ENCODE results near the gene PARVG.

PARVG gene

DNA sequence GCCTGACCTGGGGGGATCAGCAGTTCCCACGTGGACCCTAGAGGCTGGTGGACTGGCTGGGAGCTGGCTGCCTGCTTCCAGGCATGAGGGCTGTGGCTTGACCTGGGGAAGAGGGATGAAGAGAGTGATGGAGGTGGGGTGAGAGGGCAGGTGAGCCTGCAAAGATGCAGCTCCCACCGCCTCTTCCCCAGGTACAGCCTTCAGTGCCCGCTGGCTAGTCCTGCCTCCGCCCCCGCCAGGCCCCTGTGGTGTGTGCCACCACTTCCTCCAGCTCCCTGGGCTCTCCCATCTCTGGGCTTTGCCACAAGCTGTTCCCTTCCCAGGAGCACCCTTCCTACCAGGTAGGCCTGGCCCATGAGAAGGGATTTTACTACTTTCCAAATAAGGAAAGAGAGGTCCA, 19.1 kb downstream of the PARVG start:
- no peak for DNase-seq

DNA sequence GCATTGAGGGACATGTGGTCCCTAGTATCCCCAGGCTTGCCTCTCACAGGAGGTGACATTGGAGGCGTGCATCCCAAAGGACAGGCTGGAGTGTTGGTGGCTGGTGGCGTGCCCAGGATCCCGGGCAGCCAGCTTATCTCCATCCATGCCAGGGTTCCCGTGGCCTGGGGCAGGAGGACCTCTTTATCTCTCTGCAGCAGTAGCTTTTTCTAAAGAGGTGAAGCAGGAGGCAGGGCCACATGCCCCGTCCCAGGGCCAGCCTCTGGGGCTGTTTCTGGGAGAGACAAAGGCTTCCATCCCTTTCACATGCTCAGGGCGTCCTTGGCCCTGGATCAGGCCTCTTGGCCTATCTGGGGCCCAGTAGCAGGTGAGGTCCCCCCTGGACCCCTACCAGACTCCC, 19.7 kb downstream of the PARVG start:
- no peak for DNase-seq

DNA sequence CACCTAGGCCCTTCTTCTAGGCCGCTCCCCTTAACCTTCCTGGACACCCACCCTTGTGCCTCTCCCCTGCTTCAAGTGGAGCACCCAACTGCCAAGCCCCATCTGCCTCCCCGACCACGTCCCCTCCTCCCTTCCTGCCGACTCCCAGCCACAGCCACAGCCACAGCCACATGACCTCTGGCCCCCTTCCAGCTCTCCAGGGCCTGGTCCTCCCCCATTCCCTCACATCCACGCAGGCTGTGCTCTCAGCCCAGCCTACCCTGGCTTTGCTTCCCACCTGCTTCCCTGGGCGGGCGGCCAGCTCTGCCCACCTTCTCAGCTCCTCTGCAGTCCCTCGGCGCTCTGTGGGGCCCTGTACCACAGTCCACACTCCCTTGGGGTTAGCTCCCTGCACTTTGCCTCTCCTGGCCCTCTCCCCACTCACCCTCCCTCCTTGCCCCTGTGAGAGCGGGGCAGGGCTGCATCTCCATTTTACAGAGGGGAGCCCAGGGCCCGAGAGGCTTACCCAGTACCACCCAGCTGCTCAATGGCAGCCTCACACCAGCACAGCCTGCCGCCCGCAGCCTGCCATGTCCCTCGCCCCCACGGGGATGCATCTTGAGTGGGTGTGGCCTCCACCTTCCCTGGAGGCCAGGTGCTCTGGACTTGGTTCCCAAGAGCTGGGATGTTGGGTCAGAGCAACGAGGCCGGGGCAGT, 20.3 kb downstream of the PARVG start:
- no peak for DNase-seq

DNA sequence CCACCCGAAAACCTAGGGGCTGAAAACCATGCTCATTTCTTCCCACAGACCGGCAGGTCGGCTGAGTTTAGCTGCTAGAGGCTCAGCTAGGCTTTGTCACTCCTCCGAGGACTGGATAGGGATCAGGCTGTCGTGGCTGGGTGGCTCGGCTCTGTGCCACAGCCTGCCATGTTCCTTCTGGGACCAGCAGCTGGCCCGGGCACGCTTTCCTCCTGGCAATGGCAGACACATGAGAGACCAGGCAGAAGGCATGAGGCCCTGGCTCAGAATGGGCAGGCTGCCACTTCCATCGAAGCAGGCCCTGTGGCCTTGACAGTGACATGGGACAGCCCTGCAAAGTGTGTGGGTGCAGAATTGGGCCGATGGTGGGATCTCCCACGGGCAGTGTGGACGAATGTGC, 20.9 kb downstream of the PARVG start:
- DNase-seq: no peak

DNA sequence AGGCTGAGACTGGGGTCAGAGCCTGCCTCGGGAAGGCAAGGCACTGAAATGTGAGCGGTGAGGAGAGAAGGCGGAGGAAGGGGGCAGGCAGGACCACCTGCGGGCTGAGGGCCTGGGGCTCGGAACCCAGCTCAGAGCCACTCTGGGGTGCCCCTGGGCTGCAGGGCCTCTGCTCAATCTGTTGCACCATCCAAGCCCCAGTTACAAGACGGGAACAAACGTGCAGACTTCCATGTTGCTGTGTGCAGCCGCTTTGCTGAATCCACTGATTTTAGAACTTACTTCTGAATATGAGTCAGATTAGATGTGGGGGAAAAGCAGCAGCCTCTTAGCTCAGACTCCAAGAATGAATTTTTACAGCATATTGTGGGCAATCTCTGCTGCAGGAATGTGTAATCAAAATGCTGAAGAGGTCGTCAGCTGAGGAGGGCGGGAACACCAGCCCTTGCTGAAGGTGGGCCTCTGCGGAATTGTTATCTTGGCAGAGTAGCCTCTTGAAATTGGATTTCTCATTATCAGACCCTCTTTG, 21.6 kb downstream of the PARVG start:
- DNase-seq: no peak

DNA sequence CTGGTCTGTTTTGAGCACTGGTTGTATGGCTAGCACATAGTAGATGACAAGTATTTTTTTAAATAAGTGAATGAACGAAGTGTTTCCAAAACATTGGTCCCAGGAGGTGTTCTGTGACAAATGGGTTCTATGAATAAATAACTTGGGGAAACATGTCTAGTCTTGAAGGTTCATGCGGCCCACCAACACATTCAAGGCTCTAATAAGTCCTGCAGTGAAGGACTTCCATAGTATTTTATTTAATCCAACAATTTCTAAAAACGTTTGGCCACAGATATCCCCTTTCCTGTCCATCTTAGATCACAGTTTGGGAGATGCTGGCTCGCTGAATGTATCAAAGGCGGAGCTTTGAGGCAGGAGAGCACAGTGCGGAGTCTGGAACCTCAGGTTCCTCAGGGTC, 22.5 kb downstream of the PARVG start:
- no peak for DNase-seq

DNA sequence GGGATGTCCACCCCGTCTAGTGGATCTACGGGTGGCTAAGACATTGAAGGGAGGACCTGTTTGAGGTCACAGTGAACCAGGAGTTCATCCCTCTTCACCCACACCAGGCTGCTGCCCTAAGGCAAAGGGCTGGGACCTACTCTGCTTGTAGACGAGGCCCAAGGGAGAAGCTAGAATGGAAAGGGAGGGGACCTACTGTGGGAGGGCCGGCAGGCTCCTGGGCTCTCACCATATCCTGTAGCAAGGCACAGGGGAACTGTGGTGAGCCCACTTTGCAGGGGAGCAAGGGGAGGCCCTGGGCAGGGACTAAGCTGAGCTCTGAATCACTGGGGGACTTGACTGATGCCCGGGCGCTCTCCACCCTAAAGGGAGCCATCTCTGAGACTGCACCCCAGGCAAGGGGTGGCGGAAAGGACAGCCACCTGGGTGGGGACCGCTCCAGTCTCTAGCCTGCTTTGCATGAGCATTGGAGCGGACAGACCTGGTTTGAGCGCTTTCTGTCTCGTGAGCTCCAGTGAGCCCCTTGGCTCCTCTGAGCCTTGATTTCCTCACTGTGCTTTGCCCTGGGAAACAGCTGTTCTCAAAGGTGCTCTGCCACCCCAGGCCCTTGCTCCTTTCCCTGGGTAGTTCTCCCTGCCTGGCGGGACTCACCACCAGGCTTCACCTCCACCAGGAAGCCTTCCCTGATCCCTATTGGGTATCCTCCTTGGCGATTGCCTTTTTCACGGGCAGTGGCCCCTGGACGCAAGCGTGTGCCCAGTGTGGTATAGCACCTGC, 24.2 kb downstream of the PARVG start:
- no peak for DNase-seq

DNA sequence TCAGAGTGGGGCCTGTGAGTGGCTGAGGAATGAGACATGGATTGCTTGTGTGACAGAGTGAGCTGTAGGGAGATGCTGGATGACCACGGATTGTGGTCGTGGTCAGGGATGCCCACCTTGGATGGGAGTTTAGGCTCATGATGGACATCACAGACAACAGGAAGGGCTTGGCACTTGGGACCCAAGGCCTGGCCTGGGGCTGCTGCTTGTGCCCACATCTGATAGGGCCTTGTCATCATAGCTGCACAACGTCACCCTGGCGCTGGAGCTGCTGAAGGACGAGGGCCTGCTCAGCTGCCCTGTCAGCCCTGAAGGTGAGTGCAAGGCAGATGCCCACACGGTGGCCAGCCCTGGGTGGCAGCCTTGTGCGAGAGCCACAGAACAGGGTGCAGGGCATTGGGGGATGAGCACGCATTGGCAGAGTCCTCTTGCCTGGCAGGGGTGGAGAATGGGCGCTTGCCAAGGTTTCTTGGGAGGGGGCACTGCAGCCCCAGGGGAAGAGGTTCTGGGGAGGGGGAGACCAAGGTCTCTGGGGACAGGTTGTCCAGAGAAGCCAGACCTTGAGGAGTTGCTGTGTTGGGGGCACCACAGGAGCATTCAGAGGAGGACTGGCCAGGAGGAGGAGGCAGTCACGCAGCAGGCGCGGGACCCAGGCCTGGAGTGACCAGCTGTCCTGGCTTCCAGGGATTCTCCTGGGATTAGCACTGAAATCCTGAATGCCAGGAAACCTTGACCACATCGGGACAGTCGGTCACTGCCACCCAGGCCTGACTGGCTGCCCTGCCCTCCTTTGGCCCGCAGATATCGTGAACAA, 25.0 kb downstream of the PARVG start:
- no peak for DNase-seq

DNA sequence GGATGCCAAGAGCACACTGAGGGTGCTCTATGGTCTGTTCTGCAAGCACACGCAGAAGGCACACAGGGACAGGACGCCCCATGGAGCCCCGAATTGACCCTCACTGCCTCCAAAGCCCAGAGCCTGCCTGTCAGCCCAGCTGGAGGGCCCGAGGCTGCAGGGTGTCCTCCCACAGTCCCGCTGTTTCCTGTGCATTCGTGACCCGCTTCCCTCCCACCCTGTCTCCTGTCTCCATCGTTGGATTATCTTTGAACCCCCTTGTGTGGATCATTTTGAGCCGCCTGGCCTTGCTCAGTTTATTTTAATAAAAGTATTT, 25.6 kb downstream of the PARVG start:
- no peak for DNase-seq

DNA sequence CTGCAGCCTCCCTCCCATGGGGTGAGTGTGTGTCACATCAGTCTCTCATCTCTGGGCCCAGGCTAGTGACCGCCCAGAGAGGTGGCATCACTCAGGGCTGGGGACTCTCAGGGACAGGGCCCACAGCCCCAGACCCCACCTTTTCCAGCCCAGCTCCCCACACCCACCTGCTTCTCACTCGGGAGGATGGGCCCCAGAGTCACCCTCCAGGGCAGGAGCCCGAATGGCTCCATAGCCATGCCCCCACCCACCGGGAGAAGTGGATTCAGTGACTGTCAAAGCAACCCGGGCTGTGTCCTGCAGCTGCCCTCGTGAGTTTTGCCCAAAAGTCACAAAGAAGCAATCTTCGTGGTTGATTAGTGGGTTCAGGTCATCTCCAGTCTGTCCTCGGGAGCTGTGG, 26.0 kb downstream of the PARVG start:
- DNase-seq: no peak

DNA sequence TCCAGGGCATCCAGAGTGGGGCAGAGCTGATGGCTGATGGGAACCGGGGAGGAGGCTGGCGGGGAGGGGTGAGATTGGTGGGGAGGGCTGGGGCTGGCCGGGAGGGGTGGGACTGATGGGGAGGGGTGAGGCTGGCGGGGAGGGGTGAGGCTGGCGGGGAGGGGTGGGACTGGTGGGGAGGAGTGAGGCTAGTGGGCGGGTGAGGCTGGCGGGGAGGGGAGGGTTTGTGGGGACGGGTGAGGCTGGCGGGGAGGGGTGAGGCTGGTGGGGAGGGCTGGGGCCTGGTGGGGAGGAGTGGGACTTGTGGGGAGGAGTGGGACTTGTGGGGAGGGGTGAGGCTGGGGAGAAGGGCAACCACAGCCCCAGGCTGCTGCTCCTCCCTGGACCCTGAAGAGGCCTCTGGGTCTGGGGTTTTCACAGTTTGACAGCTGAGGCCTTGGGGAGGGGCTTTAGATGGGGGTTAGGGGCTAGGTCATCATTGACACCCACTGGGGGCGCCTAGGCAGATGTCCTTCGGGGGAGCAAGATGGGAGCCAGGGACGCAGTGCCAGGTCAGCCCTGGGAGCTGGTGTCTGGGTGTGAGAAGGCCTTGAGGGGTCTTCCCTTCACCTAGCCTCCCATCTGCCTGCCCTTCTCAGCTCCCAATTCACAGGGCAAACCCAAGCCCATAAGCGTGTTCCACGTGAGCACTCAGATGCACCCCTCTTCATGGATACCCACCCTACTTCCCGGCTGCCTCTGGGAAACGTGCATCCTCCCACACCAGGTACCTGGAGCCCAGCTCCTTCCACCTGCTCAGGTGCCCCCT, 26.7 kb downstream of the PARVG start:
- no peak for DNase-seq

DNA sequence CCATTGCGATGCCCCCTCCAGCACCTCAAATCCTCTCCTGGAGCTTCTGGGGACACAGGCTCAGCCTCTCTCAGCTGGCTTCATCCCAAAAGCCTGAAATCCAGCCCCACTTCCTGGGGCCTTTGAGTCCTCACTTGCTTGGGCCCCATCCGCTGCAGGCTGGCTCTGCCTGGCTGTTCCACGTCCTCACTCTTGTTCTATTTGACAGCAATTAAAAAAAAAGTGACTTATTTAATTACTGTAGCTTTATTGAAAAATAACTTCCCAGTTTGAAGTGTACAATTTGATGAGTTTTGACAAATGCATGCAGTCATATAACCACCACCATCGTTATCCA, 27.2 kb downstream of the PARVG start:
- no peak for DNase-seq

DNA sequence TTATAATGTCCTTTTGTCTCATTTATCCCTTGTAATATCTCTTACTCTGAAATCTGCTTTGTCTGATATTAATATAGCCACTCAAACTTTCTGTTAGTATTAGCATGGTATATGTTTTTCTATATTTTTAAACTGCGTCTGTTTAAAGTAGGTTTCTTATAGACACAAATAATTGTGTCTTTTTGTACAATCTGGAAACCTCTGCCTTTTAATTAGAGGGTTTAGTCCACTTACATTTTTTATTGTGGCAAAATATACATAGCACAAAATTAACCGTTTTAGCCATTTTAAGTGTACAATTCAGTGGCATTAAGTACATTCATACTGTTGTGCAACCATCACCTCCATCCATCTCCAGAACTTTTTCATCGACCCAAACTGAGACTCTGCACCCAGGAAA, 28.6 kb downstream of the PARVG start:
- no peak for DNase-seq

DNA sequence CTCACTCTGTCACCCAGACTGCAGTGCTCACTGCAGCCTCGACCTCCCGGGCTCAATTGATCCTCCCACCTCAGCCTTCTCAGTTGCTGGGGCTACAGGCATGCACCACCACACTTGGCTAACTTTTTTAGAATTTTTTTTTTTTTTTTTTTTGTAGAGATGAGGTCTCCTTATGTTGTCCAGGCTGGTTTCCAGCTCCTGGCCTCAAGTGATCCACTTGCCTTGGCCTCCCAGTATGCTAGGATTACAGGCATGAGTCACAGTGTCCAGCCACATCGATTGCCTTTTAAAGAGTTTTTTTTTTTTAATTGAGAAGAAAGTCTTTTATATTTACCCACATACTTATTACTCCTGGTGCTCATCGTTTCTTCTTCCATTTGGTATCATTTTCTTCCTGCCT, 30.0 kb downstream of the PARVG start:
- no peak for DNase-seq

DNA sequence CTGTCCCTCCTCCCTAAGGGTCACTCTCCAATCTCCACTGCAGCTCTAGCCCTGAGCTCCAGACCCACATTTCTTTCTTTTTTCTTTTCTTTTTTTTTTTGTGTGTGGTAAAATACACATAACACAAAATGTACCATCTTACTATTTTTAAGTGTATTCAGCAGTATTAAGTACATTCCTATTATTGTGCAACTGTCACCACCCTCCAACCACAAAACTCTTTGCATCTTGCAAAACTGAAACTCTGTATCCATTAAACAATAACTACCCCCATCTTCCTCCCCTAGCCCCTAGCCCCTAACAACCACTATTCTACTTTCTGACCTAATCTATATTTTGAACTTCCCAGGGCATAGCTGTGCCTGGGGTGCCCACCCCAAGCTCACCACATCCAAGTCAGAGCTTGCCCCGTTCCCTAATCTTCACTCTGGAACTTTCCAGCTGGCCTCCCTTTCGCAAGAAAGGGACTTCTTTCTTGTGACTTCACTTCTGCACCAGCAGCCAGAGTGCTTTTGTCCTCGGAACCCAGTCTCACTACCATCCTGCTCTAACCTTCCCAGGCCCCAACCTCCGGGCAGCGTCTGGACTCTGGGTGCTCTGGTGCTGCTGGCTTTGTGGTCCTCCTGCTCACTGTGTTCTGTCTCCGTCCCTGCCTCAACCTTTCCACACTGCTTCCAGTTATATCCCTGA, 30.7 kb downstream of the PARVG start:
- DNase-seq: no peak

DNA sequence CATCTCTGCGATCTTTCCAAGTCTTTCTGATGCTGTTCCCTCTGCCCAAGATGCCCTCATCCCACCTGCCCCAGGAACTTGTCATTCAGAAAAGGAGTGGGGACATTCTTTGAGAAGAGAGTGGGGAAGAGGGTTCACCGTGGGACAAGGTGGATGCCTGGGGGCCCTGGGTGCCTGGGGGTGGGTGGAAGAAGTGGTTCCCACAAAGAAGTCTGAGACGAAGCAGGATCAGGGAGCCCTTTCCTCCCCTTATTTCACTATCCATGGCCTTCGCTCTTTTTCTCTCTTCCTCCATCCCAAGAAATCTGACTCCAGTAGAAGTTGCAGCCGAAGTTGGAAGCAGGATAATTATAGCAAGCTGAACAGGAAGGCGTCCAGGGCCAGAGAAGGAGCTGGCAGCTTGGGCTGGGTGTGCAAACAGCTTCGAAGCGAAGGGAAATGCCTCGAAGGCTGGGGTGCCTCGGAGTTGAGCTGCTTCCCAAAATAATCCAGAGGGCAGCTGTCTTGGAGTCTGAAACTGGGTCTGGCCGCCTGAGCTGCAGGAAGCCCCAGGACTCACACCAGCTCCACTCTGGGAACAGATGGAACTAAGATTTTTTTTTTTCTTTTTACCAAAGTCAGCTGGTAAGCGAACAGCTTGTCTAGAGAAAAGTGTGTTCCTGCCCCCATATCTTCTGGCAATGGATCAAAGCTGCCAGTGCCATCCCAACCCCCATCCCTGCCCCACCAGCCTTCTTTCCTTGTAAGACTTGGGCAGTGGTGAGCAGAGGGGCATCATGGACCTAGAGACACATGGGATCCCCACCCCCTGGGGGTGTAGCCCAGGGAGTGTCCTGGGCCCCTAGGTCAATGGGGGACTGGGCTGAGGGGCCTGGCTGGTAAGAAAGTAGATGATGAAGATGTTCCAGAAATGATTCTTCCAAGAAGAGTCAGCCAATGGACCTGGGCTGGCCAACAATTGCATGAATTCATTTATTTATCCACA, 31.5 kb downstream of the PARVG start:
- DNase-seq: peak in 1 of 2 donors; percentile 34

DNA sequence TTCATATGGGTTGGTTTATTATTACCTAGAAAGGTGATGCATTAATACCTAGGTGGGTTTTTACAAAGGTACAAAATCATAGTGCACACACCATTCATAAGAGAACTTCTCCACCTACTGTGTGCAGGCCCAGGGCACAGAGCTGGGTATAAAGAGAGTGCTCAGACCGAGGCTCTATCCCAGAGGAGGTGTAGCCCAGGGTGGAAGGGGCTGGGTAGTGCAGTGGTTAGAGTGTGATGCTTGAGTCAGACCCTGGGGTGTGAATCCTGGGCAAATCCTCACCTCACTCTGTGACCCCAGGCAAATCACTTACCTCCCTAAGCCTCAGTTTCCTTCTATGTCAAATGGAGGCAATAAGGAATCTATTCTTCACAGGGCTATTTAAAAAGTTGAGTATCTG, 32.2 kb downstream of the PARVG start:
- no peak for DNase-seq

DNA sequence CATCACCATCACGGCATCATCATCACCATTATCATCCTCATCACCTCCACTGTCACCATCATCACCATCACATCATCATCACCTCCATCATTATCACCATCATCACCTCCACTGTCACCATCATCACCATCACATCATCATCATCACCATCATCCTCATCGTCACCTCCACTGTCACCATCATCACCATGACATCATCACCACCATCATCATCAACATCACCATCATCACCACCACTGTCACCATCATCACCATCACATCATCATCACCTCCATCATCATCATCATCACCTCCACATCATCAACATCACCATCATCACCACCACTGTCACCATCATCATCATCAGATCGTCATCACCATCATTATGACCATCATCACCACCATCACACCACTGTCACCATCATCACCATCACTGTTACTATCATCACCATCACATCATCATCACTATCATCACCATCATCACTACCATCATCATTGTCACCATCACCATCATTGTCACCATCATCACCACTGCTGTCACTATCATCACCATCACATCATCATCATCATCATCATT, 32.8 kb downstream of the PARVG start:
- no peak for DNase-seq

DNA sequence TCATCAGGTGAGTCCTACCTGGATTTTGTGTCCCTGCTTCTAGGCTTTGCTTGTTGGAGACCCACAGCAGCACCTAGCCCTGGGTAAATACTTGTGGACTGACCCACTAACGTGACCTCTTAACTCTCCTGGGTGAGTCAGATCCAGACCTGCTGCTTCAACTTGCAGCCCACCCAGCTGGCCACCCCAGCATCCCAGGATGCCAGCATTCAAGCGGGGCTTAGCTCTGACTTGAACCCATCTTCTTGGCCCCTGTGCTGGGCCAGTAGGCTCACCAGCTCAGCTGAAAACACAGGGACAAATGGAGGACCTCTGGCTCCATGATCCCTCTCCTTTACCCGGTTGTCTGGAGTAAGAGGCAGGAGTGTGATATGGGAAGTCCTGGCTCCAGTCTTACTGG, 33.5 kb downstream of the PARVG start:
- no peak for DNase-seq

DNA sequence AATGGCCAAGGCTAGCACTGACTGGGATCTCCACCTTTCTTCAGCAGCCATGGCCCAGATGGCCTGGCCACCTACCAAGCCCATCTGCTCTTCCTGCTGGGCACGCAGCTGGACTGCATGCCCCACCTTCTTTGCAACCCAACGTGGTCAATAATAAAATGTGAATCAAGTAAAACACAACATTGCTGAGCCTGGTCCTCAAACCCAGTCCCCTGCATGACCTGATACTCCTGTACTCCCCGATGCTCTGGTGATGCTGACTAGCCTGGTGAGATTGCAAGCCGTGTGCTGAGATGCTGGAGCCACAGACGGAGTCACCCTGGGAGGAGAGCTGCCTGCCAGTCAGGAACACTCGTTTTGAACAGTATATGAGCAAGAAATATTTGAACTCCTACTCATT, 34.0 kb downstream of the PARVG start:
- no peak for DNase-seq

DNA sequence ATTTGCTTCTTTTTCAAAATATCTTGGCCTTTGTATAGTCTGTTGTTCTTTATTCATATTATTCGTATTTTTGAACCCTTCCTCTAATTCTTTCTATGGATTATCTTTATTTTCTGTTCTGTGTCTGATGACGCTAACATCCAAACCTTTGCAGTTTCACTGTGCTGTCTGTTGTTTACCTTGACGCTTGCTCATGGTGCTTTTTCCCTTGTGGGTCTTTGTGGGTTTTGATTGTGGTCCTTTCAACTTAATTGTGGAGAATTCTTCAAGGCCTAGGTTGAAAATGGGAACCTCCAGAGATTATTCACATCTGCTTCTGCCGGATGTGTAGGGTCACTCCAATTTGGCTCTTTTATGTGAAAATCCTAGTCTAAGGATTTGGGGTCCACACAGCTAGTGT, 34.6 kb downstream of the PARVG start:
- DNase-seq: no peak

Data from hippocampal formation (tissue), 2 donors.